GM12878 (cell line): ENCODE results near the gene IRGC. TPM values are rescaled to one million over a fixed set of nuclear protein-coding genes. Genes with fewer than 3 reads are reported as not detected.

ENCODE experiments used
- ATAC-seq: fragments of 200-7000 bp; cut with Tn5 transposase; 3 replicates; pipeline ENCODE4 v1.9.1; 2020; ENCODE audit warnings: mild to moderate bottlenecking, moderate library complexity
- BruUV-seq: library from RNA; stranded (reverse); fragments of 400-500 nt; replicated peaks from 2 replicates; lab custom pipeline; 2021; lab: Mats Ljungman, UMichigan
- CTCF ChIA-PET: fragments of 300-600 bp; sonication (Branson Sonifier 250); formaldehyde crosslinking; extraction: SDS; loops from one replicate; lab custom pipeline; 2021; ENCODE audit warnings: inconsistent platforms; lab: Yijun Ruan, JAX
- POLR2A ChIA-PET: fragments of 350-600 bp; formaldehyde crosslinking; extraction: SDS; loops from one replicate; lab custom pipeline; 2021; ENCODE audit warnings: inconsistent platforms; lab: Charles Lee
- RAD21 ChIA-PET: fragments of 300-600 bp; sonication (Branson Sonifier 250); formaldehyde crosslinking; loops from one replicate; lab custom pipeline; 2023; ENCODE audit warnings: antibody characterized with exemption; ENCODE audit not compliant: unreplicated experiment; lab: Charles Lee
- SMC1A ChIA-PET: fragments of 300-600 bp; sonication (Branson Sonifier 250); formaldehyde crosslinking; loops from one replicate; lab custom pipeline; 2023; ENCODE audit not compliant: unreplicated experiment, uncharacterized antibody; lab: Charles Lee
- DNase-seq: peaks from one replicate; pipeline ENCODE4 v3.0.0-alpha.2; 2011; ENCODE audit warnings: low read depth, low spot score
- FAIRE-seq: peaks from 3 replicates; lab custom pipeline; 2011; peaks lifted over from hg19 to GRCh38; lab: Jason Lieb, UNC
- H2AFZ ChIP-seq: 2 replicates; pipeline ENCODE4 v1.6.0; 2011; ENCODE audit warnings: low read depth, low read length, control low read depth; ENCODE audit not compliant: control insufficient read depth
- H3K27ac ChIP-seq: 2 replicates; pipeline ENCODE4 v1.5.1; 2011; ENCODE audit warnings: control low read depth; ENCODE audit not compliant: control insufficient read depth, insufficient read depth
- H3K27me3 ChIP-seq, 2 experiments: replicated peaks in 1 of 2; 2 replicates each; pipeline versions ENCODE4 v1.6.0 to v1.6.1; 2011; ENCODE audit warnings: low read length in 1 of 2; ENCODE audit not compliant: control insufficient read depth in 2 of 2, insufficient read depth in 2 of 2
- H3K36me3 ChIP-seq, 2 experiments: 2 replicates each; pipeline ENCODE4 v1.5.1; 2011; ENCODE audit warnings: low read length in 1 of 2; ENCODE audit not compliant: control insufficient read depth in 2 of 2, insufficient read depth in 2 of 2
- H3K4me1 ChIP-seq: 2 replicates; pipeline ENCODE4 v1.6.1; 2011; ENCODE audit warnings: mild to moderate bottlenecking, low read length, moderate library complexity, mixed read lengths; ENCODE audit not compliant: control insufficient read depth, insufficient read depth
- H3K4me2 ChIP-seq: 2 replicates; pipeline ENCODE4 v1.6.0; 2011; ENCODE audit warnings: control low read depth; ENCODE audit not compliant: control insufficient read depth, insufficient read depth
- H3K4me3 ChIP-seq: fragments of 200-600 bp; sonication (generic); 2 replicates; pipeline ENCODE4 v1.5.1; 2016
- H3K79me2 ChIP-seq: 2 replicates; pipeline ENCODE4 v1.6.0; 2011; ENCODE audit warnings: low read length; ENCODE audit not compliant: control insufficient read depth, insufficient read depth
- H3K9ac ChIP-seq: 2 replicates; pipeline ENCODE4 v1.8.0; 2011; ENCODE audit warnings: low read length, control low read depth, mixed read lengths; ENCODE audit not compliant: control insufficient read depth, insufficient read depth
- H3K9me3 ChIP-seq: replicated peaks from 3 replicates; pipeline ENCODE4 v1.5.1; 2011; ENCODE audit warnings: mild to moderate bottlenecking, low read length; ENCODE audit not compliant: control insufficient read depth, insufficient read depth
- H4K20me1 ChIP-seq: 2 replicates; pipeline ENCODE4 v1.6.0; 2011; ENCODE audit not compliant: control insufficient read depth, insufficient read depth
- BCL11A ChIP-seq: IDR thresholded peaks from 2 replicates; pipeline ENCODE4 v1.6.1; 2011; ENCODE audit warnings: low read depth, low read length
- FOXM1 ChIP-seq: IDR thresholded peaks from 2 replicates; pipeline ENCODE4 v1.6.1; 2012; ENCODE audit warnings: low read depth, mild to moderate bottlenecking, inconsistent platforms, low read length, moderate library complexity
- IKZF2 ChIP-seq, 2 experiments: fragments of 450-650 bp; IDR thresholded peaks; 2 replicates each; pipeline ENCODE4 v1.6.1; 2017; ENCODE audit warnings: mild to moderate bottlenecking in 2 of 2, moderate library complexity in 2 of 2
- JUNB ChIP-seq: IDR thresholded peaks from 2 replicates; pipeline ENCODE4 v1.6.1; 2016; ENCODE audit warnings: antibody characterized with exemption, mild to moderate bottlenecking
- JUND ChIP-seq: IDR thresholded peaks from 2 replicates; pipeline ENCODE4 v1.6.1; 2012; ENCODE audit warnings: low read depth, mild to moderate bottlenecking, low read length, improper control_type of control experiment, moderate library complexity
- NRF1 ChIP-seq: conservative IDR thresholded peaks from 2 replicates; pipeline ENCODE4 v1.6.1; 2011; ENCODE audit warnings: mild to moderate bottlenecking, low read depth, low read length, improper control_type of control experiment
- RAD21 ChIP-seq: IDR thresholded peaks from 2 replicates; pipeline ENCODE4 v1.6.1; 2011; ENCODE audit warnings: mild to moderate bottlenecking, low read depth, low read length, moderate library complexity; ENCODE audit not compliant: insufficient read depth
- RB1 ChIP-seq: fragments of 450-650 bp; formaldehyde crosslinking; IDR thresholded peaks from 2 replicates; pipeline ENCODE4 v1.6.1; 2017; ENCODE audit warnings: mild to moderate bottlenecking, borderline replicate concordance
- RCOR1 ChIP-seq: conservative IDR thresholded peaks from 2 replicates; pipeline ENCODE4 v1.6.1; 2012; ENCODE audit warnings: low read depth, low read length, improper control_type of control experiment
- SREBF1 ChIP-seq: IDR thresholded peaks from 2 replicates; pipeline ENCODE4 v1.6.1; 2012; ENCODE audit warnings: mild to moderate bottlenecking, low read length
- ZBED1 ChIP-seq: IDR thresholded peaks from 2 replicates; pipeline ENCODE4 v1.6.1; 2016; ENCODE audit warnings: borderline replicate concordance
- WGBS: methylation state at CpG from one replicate; pipeline ENCODE4 v1.1.6; 2016; ENCODE audit warnings: low lambda C conversion rate; ENCODE audit not compliant: insufficient replicate concordance, insufficient coverage; ENCODE audit errors: missing lambda C conversion rate; 5-methylcytosine and 5-hydroxymethylcytosine counted together
- in situ Hi-C: fragments of 300-500 bp; cut with MboI; formaldehyde crosslinking; loops from 9 replicates; pipeline ENCODE4 v1.14.3; 2018; ENCODE audit warnings: mixed read lengths
- intact Hi-C: fragments of 100-400 bp; cut with micrococcal nuclease; formaldehyde crosslinking; loops from one replicate; pipeline ENCODE4 v1.14.2; 2022; ENCODE audit not compliant: unreplicated experiment
- polyA plus RNA-seq, 11 experiments: library from polyadenylated mRNA; depleted of rRNA in 4 of 11; unstranded in 6 of 11; stranded (reverse) in 5 of 11; fragments of >200 nt; fragmentation: Nextera tagmentation in 4 of 11; fragmentation: Illumina TruSeq in 1 of 11; extraction: Ambion mirVana in 4 of 11; extraction: Trizol in 1 of 11; gene quantifications; 1 replicate in 1 of 11; 2 replicates in 10 of 11; pipeline versions ENCODE4 v1.2.1 to v1.2.3, GENCODE V29; 2011 to 2016; ENCODE audit warnings: inconsistent platforms in 2 of 11, missing spikeins in 2 of 11, low read depth in 1 of 11
- total RNA-seq, 4 experiments: library from RNA; depleted of rRNA in 3 of 4; stranded (reverse); fragments of >200 nt in 3 of 4; fragmentation: Illumina TruSeq in 1 of 4; extraction: Trizol in 1 of 4; gene quantifications; 2 replicates each; pipeline versions ENCODE4 v1.2.1 to v1.2.3, GENCODE V29; 2013 to 2021
- TF ChIP-seq, protein P1 (sequence below): fragments of 450-650 bp; IDR thresholded peaks from 2 replicates; pipeline ENCODE4 v1.6.1; 2018; ENCODE audit warnings: borderline replicate concordance, mild to moderate bottlenecking; ENCODE audit not compliant: partially characterized antibody
- TF ChIP-seq, protein P2 (sequence below): IDR thresholded peaks from 2 replicates; pipeline ENCODE4 v1.6.1; 2012; ENCODE audit warnings: low read depth, low read length, improper control_type of control experiment
- TF ChIP-seq, protein P3 (sequence below): fragments of 450-650 bp; IDR thresholded peaks from 2 replicates; pipeline ENCODE4 v1.6.1; 2017; ENCODE audit warnings: mild to moderate bottlenecking, moderate library complexity
- TF ChIP-seq, protein P4 (sequence below): fragments of 450-650 bp; IDR thresholded peaks from 2 replicates; pipeline ENCODE4 v1.6.1; 2018; ENCODE audit warnings: mild to moderate bottlenecking, low read depth, moderate library complexity; ENCODE audit not compliant: partially characterized antibody

Gene IRGC
- total and polyA plus RNA-seq, 10 of the 15 experiments (the other 5 are each of a cell fraction or from before 2014, with no cell fraction given), result 0.04 TPM; not detected in 9

DNA sequence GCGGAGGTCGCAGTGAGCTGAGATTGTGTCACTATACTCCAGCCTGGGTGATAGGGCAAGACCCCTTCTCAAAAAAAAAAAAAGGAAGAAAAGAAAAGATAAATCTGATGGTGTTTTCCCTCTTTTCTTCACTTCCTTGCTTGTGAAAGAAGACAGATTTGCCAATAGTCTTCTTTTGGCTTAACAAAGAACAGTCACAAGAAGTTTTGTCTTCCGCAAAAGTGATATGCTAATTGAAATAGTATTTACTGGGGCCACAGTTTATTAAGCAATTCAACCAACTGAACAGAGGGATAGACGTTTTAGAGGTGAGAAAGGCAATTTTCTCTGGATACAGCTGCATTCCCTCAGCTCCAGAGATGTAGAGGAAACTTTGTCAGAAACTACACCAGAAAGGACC is 23.0 kb upstream of the IRGC start:
- Histone ChIP-seq H3K36me3 (no peaks in the 10 kb centered on the region), H3K4me2 (no peak overlapping the region), H3K4me3 (no peak overlapping the region), H3K4me1 (no peaks in the 10 kb centered on the region), H3K79me2 (no peaks in the 10 kb centered on the region), H3K27me3 (no peaks in the 10 kb centered on the region; a peak in 1 of 4 replicates), H4K20me1 (no peaks in the 10 kb centered on the region), H3K9me3 (peaks cover 8% of the 10 kb centered on the region; the same call in 2 of the 3 replicates), H3K27ac (no peak overlapping the region), H3K9ac (no peak overlapping the region), H2AFZ (no peak overlapping the region)
- ATAC-seq (no peak), DNase-seq (no peak), FAIRE-seq (no peak)
- no TSS peak for BruUV-seq
- in situ Hi-C loops, result no loop called here
- ChIA-PET CTCF (no interaction called here), RAD21 (interaction anchor here (1.9 kb wide), 1 partner anchor 117 kb away, joined by 5 read pairs; no protein-coding TSS in a partner anchor), SMC1A (no interaction called here), POLR2A (no interaction called here)
- intact Hi-C loops, result no loop called here
- 73% methylated on average over 4 of the region's 4 CpGs for WGBS
- TF ChIP-seq RCOR1, result no peak
- TF ChIP-seq RB1, result no peak
- no peak for TF ChIP-seq SREBF1
- TF ChIP-seq IKZF2 (IDR thresholded peaks at IDR 0.05), result no peak
- TF ChIP-seq RAD21, result no peak
- no peak for TF ChIP-seq JUND
- no peak for TF ChIP-seq ZBED1
- no peak for TF ChIP-seq JUNB
- no peak for TF ChIP-seq NRF1
- TF ChIP-seq, protein P1, sequence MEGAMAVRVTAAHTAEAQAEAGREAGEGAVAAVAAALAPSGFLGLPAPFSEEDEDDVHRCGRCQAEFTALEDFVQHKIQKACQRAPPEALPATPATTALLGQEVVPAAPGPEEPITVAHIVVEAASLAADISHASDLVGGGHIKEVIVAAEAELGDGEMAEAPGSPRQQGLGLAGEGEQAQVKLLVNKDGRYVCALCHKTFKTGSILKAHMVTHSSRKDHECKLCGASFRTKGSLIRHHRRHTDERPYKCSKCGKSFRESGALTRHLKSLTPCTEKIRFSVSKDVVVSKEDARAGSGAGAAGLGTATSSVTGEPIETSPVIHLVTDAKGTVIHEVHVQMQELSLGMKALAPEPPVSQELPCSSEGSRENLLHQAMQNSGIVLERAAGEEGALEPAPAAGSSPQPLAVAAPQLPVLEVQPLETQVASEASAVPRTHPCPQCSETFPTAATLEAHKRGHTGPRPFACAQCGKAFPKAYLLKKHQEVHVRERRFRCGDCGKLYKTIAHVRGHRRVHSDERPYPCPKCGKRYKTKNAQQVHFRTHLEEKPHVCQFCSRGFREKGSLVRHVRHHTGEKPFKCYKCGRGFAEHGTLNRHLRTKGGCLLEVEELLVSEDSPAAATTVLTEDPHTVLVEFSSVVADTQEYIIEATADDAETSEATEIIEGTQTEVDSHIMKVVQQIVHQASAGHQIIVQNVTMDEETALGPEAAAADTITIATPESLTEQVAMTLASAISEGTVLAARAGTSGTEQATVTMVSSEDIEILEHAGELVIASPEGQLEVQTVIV, result no peak
- TF ChIP-seq, protein P2, sequence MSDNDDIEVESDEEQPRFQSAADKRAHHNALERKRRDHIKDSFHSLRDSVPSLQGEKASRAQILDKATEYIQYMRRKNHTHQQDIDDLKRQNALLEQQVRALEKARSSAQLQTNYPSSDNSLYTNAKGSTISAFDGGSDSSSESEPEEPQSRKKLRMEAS, result no peak
- no peak for TF ChIP-seq BCL11A
- TF ChIP-seq, protein P3, sequence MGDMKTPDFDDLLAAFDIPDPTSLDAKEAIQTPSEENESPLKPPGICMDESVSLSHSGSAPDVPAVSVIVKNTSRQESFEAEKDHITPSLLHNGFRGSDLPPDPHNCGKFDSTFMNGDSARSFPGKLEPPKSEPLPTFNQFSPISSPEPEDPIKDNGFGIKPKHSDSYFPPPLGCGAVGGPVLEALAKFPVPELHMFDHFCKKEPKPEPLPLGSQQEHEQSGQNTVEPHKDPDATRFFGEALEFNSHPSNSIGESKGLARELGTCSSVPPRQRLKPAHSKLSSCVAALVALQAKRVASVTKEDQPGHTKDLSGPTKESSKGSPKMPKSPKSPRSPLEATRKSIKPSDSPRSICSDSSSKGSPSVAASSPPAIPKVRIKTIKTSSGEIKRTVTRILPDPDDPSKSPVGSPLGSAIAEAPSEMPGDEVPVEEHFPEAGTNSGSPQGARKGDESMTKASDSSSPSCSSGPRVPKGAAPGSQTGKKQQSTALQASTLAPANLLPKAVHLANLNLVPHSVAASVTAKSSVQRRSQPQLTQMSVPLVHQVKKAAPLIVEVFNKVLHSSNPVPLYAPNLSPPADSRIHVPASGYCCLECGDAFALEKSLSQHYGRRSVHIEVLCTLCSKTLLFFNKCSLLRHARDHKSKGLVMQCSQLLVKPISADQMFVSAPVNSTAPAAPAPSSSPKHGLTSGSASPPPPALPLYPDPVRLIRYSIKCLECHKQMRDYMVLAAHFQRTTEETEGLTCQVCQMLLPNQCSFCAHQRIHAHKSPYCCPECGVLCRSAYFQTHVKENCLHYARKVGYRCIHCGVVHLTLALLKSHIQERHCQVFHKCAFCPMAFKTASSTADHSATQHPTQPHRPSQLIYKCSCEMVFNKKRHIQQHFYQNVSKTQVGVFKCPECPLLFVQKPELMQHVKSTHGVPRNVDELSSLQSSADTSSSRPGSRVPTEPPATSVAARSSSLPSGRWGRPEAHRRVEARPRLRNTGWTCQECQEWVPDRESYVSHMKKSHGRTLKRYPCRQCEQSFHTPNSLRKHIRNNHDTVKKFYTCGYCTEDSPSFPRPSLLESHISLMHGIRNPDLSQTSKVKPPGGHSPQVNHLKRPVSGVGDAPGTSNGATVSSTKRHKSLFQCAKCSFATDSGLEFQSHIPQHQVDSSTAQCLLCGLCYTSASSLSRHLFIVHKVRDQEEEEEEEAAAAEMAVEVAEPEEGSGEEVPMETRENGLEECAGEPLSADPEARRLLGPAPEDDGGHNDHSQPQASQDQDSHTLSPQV, result no peak
- TF ChIP-seq FOXM1, result no peak
- TF ChIP-seq, protein P4, sequence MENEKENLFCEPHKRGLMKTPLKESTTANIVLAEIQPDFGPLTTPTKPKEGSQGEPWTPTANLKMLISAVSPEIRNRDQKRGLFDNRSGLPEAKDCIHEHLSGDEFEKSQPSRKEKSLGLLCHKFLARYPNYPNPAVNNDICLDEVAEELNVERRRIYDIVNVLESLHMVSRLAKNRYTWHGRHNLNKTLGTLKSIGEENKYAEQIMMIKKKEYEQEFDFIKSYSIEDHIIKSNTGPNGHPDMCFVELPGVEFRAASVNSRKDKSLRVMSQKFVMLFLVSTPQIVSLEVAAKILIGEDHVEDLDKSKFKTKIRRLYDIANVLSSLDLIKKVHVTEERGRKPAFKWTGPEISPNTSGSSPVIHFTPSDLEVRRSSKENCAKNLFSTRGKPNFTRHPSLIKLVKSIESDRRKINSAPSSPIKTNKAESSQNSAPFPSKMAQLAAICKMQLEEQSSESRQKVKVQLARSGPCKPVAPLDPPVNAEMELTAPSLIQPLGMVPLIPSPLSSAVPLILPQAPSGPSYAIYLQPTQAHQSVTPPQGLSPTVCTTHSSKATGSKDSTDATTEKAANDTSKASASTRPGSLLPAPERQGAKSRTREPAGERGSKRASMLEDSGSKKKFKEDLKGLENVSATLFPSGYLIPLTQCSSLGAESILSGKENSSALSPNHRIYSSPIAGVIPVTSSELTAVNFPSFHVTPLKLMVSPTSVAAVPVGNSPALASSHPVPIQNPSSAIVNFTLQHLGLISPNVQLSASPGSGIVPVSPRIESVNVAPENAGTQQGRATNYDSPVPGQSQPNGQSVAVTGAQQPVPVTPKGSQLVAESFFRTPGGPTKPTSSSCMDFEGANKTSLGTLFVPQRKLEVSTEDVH, result no peak
